Heart left ventricle (tissue), 16 donors: ENCODE measurements around the gene PAX2. TPM values are rescaled to one million over a fixed set of nuclear protein-coding genes. Genes with fewer than 3 reads are reported as not detected.
A peak's percentile ranks its signal among the peaks of the same experiment; 100 is the strongest.

Source experiments
- ATAC-seq, 4 donors: fragments of 200-7000 bp; cut with Tn5 transposase; one replicate each; pipeline ENCODE4 v1.9.1; 2020 to 2022; ENCODE audit warnings: moderate library complexity in 4 of 4, mild to moderate bottlenecking in 3 of 4, moderate number of reproducible peaks in 1 of 4
- DNase-seq, 5 donors: peaks; one replicate each; pipeline ENCODE4 v3.0.0-alpha.2; 2020
- H3K27ac ChIP-seq, 12 donors: fragments of 200-600 bp; sonication (generic) in 4 of 12; one replicate each; pipeline versions ENCODE4 v1.5.0 to v1.8.0; 2016 to 2022; ENCODE audit warnings: mild to moderate bottlenecking in 2 of 12
- H3K27me3 ChIP-seq, 9 donors: fragments of 200-600 bp; sonication (generic) in 2 of 9; one replicate each; pipeline versions ENCODE4 v1.5.1 to v1.8.0; 2016 to 2022; ENCODE audit warnings: mild to moderate bottlenecking in 3 of 9
- H3K36me3 ChIP-seq, 9 donors: fragments of 200-600 bp; sonication (generic) in 2 of 9; one replicate each; pipeline versions ENCODE4 v1.5.0 to v1.8.0; 2018 to 2022; ENCODE audit warnings: mild to moderate bottlenecking in 2 of 9
- H3K4me1 ChIP-seq, 12 donors: fragments of 200-600 bp; sonication (generic) in 4 of 12; one replicate each; pipeline versions ENCODE4 v1.5.0 to v1.8.0; 2016 to 2022; ENCODE audit warnings: mild to moderate bottlenecking in 3 of 12
- H3K4me3 ChIP-seq, 12 donors: fragments of 200-600 bp; sonication (generic) in 4 of 12; one replicate each; pipeline versions ENCODE4 v1.5.0 to v1.8.0; 2017 to 2022; ENCODE audit warnings: mild to moderate bottlenecking in 9 of 12, moderate library complexity in 4 of 12
- H3K9me3 ChIP-seq, 12 donors: fragments of 200-600 bp; sonication (generic) in 4 of 12; one replicate each; pipeline versions ENCODE4 v1.5.0 to v1.8.0; 2016 to 2022; ENCODE audit warnings: mild to moderate bottlenecking in 1 of 12
- CTCF ChIP-seq, 12 donors: fragments of 200-600 bp; sonication (generic) in 4 of 12; IDR thresholded peaks; one replicate each; pipeline versions ENCODE4 v1.5.0 to v1.8.0; 2018 to 2022; ENCODE audit warnings: antibody characterized with exemption in 12 of 12, mild to moderate bottlenecking in 5 of 12
- POLR2A ChIP-seq, 2 donors: fragments of 450-650 bp; IDR thresholded peaks; one replicate each; pipeline ENCODE4 v1.6.1; 2017; ENCODE audit warnings: antibody characterized with exemption in 2 of 2, mild to moderate bottlenecking in 2 of 2, moderate library complexity in 2 of 2
- WGBS, 4 donors: extraction: QIAGEN DNeasy Blood & Tissue Kit in 2 of 4; methylation state at CpG; one replicate each; pipeline versions ENCODE4 v1.1.5 to v1.1.7; 2013 to 2018; 5-methylcytosine and 5-hydroxymethylcytosine counted together
- intact Hi-C, 10 donors: fragments of 100-400 bp; cut with DNase I; formaldehyde crosslinking; loops; one replicate each; pipeline versions ENCODE4 v1.11.1 to v1.14.2; 2022
- polyA plus RNA-seq, 2 donors: library from polyadenylated mRNA; stranded (reverse); fragments of 200-250 nt; gene quantifications; one replicate each; pipeline ENCODE4 v1.2.3, GENCODE V29; 2013
- total RNA-seq, 9 donors: library from RNA; depleted of rRNA in 2 of 9; stranded (reverse); fragments of >200 nt in 2 of 9; fragmentation: NEBNext Ultra II Directional in 3 of 9; extraction: Animal tissue kit (Norgen Biotek cat#: 25700) in 3 of 9; gene quantifications; one replicate each; pipeline versions ENCODE4 v1.1.0 to v1.2.4, GENCODE V29; 2016 to 2023
- donor health status: ischemic (EF 13 %, LVEDD 7.1; RV severe dilation, severe dysfunction).
- donor health status: healthy with polysubstance abuse.
- donor health status: DM: no; HTN: yes; CAD: no.
- donor health status: DM: no; HTN: no; CAD: no.
- donor health status: ischemic (EF 25% LVEDD 6.9; RV normal size, moderate dysfunction).
- donor health status: ischemic (EF 25% LVEDD 5.7; RV mildly dilated, moderate dysfunction).
- donor health status: healthy.
- donor health status: DM: yes; HTN: yes; CAD: no.
- donor health status: ischemic (EF 35%, LVEDD 5.7; RV mildly dilated, moderate dysfunction).
- donor health status: nonischemic (EF 11% LVEDD 7.7; RV severe dilation, severe dysfunction).
- donor health status: DM: yes; HTN: yes; CAD: no.
- donor health status: PGD.
- donor health status: ischemic (EF 29% LVEDD 5.4; RV normal size, mild dysfunction).
- donor health status: nonischemic (EF 23%, LVEDD 6.1; RV moderate dilation, normal function).

Gene PAX2
- total and polyA plus RNA-seq, 11 donors, result not detected

- Histone ChIP-seq H3K4me1 (peaks cover 7 to 43% (median 23%) of the 10 kb centered on the region in 12 donors), H3K27me3 (peaks cover 55 to 98% (median 83%) of the 10 kb centered on the region in 9 donors), H3K27ac (no peak overlapping the region), H3K4me3 (peak overlapping the region in 6 of 12 donors; percentile 12 to 50 (median 42)), H3K9me3 (no peaks in the 10 kb centered on the region), H3K36me3 (no peaks in the 10 kb centered on the region)
- no peak for TF ChIP-seq CTCF (IDR thresholded peaks at IDR 0.05)
- TF ChIP-seq POLR2A (IDR thresholded peaks at IDR 0.05), result no peak
- no peak for ATAC-seq
- no peak for DNase-seq
- 3 to 7% (median 5%) methylated on average over 6 to 27 of the region's 27 CpGs for WGBS, 4 donors
- intact Hi-C loops, result no loop called here
These were observed 80.8 kb downstream of the PAX2 start for GRCh38 chr10:100826031-100826651.

DNA sequence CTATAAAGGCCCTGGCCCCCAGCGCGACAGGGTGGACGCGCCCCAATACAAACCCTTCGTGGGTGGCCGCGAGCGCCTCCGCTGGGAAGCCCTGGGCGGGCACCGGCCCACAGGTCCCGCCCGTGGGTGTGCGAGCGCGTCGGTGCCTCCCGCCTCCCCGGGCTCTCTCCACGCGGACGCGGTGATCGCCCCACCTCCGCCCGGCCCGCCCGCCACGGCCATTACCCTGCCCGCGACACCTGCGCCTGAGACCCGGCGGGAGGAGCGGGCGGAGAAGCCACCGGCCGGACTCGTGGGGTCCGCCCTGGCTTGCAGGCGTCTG lies 81.2 kb downstream of the PAX2 start:
- TF ChIP-seq POLR2A (IDR thresholded peaks at IDR 0.05) (no peak), CTCF (IDR thresholded peaks at IDR 0.05) (no peak)
- Histone ChIP-seq H3K9me3 (no peaks in the 10 kb centered on the region), H3K4me1 (peaks cover 7 to 43% (median 23%) of the 10 kb centered on the region in 12 donors), H3K27ac (no peak overlapping the region), H3K27me3 (peaks cover 54 to 98% (median 83%) of the 10 kb centered on the region in 9 donors), H3K4me3 (peak overlapping the region in 11 of 12 donors; percentile 12 to 50 (median 41)), H3K36me3 (no peaks in the 10 kb centered on the region)
- WGBS, 4 donors, result 0 to 3% (median 1%) methylated on average over 1 to 41 of the region's 41 CpGs
- ATAC-seq (no peak), DNase-seq (no peak)
- intact Hi-C loops, result no loop called here

- DNase-seq (no peak), ATAC-seq (peak in 3 of 4 donors; percentile 37 to 39 (median 38))
- Histone ChIP-seq H3K4me3 (peak overlapping the region; percentile 12 to 50 (median 41)), H3K9me3 (no peaks in the 10 kb centered on the region), H3K36me3 (no peaks in the 10 kb centered on the region), H3K27ac (no peak overlapping the region), H3K27me3 (peaks cover 55 to 98% (median 86%) of the 10 kb centered on the region in 9 donors), H3K4me1 (peaks cover 7 to 43% (median 23%) of the 10 kb centered on the region in 12 donors)
- 1 to 2% (median 2%) methylated on average over 39 to 68 of the region's 68 CpGs for WGBS, 4 donors
- intact Hi-C loops, result no loop called here
- TF ChIP-seq CTCF (IDR thresholded peaks at IDR 0.05) (peak in 5 of 12 donors; percentile 4 to 40 (median 24)), POLR2A (IDR thresholded peaks at IDR 0.05) (no peak)
These were observed 81.8 kb downstream of the PAX2 start for GRCh38 chr10:100826983-100827818.
